Measurements from ENCODE around the gene TNFRSF18.

DNA sequence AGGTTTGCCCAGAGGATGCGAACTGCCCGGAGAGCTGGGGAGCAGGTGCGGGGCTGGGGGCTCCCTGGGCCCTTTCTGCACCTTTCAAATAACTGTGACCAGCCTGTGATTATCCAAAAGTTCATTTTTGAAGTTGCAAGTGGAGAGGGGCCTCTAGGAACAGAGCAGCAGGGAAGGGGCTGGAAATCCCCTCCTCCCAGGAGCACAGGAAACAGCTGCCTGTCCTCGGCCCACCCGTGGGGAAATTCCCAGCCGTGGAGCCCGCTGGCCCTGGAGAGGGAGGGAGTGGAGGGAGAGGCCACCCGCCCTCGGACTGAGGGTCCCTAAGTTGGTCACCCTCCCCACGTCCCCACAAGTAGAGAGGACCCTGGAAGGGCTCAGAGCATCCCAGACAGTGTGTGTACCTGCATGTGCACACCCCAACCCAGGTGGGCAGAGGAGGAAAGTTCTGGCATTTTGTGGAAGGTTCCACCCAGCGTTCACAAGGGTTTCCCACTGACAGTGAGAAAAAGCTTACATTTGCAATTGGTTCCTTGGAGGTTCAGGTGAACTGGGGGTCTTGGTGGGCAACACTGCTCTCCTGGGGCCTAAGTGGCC lies 8.8 kb upstream of the TNFRSF18 start:
- TF ChIP-seq, protein P1, sequence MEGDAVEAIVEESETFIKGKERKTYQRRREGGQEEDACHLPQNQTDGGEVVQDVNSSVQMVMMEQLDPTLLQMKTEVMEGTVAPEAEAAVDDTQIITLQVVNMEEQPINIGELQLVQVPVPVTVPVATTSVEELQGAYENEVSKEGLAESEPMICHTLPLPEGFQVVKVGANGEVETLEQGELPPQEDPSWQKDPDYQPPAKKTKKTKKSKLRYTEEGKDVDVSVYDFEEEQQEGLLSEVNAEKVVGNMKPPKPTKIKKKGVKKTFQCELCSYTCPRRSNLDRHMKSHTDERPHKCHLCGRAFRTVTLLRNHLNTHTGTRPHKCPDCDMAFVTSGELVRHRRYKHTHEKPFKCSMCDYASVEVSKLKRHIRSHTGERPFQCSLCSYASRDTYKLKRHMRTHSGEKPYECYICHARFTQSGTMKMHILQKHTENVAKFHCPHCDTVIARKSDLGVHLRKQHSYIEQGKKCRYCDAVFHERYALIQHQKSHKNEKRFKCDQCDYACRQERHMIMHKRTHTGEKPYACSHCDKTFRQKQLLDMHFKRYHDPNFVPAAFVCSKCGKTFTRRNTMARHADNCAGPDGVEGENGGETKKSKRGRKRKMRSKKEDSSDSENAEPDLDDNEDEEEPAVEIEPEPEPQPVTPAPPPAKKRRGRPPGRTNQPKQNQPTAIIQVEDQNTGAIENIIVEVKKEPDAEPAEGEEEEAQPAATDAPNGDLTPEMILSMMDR (IDR thresholded peaks at IDR 0.05; ENCODE audit: low read length): no peak
- TF ChIP-seq EZH2 (optimal IDR thresholded peaks at IDR 0.05; ENCODE audit: low read depth, low read length): no peak
